HG03342 (cell line): ENCODE results near the gene VWF.

Experiments
- ATAC-seq: cut with Tn5 transposase; IDR thresholded peaks from one replicate; pipeline ENCODE4 v1.9.1; 2021; ENCODE audit warnings: mild to moderate bottlenecking, moderate library complexity; ENCODE audit not compliant: unreplicated experiment

VWF gene

DNA sequence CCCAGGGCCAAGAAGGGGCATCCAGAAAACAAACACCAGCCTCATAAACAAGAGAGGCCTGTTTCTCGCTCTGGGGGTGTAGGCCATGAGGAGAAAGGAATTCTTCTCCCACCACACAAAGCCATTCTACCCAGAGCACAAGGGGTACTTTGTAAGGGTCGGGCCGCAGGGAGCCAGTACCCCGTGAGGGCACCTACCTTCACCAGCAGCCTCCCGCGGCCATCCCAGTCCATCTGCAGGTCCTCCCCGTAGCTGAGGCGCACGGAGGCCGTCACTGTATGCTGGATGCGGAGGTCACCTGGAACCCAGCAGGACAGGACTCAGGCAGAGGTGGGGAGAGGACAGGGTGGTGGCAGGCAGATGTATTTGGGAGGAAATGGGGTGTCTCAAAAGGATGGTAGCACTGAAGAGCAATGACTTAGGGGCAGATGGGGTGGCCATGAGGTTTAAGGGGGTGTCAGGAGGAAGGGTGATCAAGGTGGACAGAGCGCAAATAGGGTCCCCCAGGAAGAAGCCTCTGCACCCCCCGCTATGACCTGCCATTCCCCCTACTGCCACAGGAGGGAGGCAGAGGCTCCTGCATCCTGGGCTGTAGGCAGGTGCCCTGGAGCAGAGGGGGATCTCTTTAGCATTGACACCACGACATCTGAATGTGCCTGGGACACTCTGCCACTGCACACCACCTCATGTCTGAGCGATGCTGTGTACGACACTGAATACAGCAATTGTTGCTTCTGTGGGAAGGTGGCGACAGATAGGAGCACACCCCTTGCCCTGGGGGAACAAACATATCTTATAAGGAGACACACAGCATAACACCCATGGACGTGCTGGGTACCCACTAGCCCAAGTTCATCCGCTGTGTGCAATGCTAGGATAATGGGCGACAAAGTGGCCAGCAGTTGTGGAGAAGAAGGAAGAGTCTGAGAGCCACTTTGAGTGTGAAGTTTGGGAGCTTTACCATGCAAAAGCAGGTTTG, 61.4 kb downstream of the VWF start:
- no peak for ATAC-seq

DNA sequence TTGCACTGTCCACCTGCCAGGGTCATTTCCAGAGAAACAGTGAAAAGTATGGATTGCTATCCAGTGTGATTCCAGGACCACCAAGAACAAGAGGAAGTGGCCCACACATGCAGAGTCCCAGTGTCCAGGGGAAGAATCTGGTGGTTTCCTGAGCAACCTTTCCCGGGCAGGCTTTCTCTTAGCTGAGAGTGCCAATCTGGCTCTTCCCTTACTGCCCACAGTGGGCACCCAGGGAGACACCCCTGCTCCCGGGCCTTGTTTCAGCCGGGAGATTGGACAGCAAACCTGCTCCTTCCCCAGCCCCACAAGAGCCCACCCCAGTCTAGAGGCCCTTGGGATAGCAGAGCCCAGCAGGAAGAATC, 62.1 kb downstream of the VWF start:
- no peak for ATAC-seq

DNA sequence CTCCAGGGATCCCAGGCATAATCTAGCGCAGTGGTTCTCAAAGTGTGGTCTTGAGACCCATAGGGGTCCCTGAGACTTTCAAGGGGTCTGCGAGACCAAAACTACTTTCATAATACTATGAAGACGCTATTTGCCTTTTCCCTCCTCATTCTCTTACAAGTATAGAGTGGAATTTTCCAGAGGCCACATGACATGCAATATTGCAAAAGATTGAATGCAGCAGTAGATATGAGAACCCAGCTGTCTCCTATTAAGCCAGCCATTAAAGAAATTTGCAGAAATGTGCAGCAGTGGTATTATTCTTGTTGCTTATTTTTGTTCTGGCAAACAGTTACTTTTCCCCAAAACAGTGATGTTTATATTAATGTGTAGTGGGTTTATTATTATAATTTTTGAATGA, 62.8 kb downstream of the VWF start:
- no peak for ATAC-seq

DNA sequence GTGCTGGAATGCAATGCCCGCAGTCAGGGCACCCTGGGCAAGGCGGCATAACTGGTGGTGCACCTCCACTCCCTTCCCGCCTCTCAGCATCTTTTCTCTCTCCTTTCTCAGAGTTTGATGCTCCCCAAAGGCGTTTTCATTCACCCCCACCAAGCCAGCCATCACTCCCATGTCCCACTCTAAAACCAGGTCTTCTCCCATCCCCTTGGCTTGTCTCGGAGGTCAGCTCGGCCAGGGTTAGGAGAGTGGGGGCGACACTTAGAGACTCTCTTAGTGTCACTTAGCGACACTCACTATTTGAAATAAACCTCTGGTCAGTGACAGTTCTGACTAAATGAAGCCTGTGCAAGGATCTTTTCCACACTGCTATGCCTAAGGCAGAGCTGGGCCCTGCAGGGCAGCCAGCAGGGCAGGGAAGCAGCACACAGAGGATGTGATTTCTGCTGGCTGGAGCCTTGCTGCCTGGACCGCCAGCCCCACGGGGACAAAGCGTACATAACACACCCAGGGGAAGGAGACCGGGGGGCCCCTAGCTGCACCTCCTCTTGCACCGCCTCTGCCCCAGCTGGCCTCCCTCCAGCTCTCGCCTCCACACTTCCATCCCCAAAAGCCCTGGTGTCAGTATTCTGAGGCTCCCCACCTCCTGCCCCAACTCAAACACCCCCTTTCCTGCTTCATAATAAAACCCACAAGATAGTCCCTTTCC, 64.5 kb downstream of the VWF start:
- ATAC-seq: no peak

DNA sequence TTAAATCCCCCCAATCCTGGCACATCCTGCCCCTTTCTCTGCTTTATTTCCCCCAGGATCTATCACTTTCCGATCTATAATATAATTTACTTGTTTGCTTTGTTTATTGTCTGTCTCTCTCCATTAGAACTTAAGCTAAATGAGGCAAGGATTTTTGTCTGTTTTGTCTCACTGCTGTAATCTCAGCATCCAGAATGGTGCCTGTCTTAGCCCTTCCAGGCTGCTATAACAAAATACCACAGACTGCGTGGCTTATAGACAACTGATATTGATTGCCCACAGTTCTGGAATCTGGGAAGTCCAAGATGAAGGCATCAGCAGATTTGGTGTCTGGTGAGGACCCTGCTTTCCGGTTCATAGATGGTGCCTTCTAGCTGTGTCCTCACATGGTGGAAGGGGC, 65.2 kb downstream of the VWF start:
- no peak for ATAC-seq

DNA sequence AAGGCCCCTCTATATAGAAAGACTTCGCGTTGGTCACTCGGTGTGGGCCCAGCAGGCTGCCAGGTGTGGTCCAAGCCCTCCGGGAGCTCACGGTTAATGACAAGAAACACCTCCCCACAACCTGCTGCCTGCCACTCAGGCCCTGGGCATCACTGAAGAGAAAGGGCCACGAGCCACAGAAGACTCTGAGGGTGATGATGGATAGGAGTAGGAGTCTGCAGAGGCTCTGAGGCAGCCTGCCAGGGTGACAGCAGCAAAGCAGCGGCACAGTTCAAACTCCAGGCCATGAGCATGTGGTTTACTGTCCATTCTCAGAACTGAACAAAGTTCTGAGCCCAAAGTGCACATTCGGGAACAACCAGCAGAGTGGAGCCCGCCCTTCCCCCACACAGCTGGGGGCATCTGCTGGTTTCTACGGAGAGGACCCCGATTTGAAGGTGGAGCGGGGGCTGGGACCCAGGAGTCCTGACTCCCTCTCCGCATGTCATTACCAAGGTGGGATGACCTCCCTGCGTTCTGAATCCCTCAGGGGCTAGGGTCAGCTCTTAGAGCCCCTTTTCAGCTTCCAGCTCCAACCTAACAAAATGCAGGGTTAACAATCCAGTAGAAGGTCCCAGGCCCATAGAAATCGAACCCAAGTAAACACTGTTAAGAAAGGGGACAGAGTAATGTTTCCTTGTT, 65.8 kb downstream of the VWF start:
- no peak for ATAC-seq

DNA sequence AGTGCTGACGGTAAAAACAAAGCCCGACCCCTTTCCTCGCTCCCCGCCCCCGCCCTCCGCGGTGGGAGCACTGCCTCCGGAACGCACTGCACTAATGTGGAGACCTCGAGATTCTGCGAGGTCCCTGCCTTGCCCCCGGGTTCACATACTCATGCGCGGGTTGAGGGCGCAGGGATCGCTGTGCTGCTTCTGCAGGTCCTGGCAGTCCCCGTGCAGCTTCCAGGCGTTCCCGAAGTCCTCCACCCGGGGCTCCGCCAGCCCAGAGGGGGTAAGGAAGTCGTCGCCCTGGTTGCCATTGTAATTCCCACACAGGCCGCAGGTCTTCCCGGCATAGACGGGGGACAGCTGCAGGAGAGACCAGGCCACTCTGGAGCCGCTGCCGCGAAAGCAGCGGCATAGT, 66.8 kb downstream of the VWF start:
- no peak for ATAC-seq

DNA sequence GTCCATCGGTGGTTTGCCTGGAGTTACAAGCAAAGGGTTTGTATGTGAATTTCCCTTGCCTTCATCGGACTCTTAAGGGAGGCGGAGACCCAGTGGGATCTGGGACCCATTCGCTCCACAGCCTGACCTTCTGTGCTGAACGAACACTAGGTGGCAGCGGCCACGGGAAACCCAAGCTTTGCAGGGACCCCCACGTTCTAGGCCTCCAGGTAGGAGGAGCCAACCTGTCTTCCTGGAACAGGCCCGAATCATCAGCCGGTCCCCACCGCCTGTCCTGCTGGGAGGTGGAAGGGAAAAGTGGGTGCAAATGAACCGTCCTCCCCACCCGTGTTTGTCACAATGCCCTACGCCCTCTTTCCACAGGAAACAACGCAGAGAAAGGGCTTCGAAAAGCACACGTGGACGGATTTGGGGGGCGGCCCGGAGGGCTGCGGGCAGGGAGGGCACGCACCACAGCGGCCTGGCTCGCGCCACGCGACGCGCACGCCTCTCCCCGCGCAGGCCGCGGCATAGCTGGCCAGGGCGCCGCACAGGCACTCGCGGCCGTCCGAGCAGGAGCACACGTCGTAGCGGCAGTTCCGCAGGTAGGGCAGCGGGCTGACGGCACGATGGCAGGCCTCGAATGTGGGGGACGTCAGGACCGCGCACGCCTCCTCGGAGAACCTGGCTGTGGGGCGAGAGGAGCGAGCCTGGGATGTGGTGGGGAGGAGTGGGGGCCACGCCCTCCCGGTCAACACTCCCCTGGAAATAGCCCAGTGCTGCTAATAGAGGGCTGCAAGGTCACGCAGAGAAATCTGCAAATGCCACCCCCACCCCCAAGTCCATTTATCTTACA, 67.8 kb downstream of the VWF start:
- ATAC-seq: no peak

DNA sequence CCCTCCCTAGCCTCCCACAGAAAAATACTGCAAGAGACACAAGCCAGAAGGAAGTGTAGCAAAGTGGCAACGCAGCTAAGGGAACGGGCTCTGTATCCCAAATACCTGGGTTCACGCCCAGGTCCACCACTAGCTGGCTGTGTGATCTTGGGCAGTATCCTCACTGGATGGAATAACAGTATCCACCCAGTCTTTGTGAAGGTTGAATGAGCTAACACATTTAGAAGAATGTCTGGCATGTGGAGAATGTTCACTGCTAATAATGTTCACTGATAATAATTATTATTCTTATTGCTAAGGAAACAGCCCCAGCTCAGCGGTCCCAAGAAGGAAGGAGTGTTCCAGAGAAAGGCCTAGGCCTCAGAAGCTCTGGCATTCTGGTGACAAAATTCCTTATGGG, 70.9 kb downstream of the VWF start:
- no peak for ATAC-seq

DNA sequence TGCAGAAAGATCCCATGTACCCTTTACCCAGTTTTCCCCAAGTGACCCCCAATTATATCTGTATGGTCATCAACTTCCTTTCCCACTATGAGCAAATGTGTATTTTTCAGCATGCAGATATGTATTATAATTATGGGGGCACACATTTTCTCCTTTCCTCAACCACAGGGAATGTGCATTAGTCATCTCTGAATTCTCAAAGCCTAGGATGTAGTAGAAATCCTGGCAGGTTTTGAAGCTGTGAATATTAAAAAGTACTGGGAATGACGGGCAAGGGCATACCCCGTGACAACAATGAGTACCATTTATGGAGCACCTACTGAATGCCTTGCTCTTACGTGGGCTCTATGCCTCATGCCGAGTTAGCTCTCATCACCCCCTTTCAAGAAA, 71.5 kb downstream of the VWF start:
- no peak for ATAC-seq

DNA sequence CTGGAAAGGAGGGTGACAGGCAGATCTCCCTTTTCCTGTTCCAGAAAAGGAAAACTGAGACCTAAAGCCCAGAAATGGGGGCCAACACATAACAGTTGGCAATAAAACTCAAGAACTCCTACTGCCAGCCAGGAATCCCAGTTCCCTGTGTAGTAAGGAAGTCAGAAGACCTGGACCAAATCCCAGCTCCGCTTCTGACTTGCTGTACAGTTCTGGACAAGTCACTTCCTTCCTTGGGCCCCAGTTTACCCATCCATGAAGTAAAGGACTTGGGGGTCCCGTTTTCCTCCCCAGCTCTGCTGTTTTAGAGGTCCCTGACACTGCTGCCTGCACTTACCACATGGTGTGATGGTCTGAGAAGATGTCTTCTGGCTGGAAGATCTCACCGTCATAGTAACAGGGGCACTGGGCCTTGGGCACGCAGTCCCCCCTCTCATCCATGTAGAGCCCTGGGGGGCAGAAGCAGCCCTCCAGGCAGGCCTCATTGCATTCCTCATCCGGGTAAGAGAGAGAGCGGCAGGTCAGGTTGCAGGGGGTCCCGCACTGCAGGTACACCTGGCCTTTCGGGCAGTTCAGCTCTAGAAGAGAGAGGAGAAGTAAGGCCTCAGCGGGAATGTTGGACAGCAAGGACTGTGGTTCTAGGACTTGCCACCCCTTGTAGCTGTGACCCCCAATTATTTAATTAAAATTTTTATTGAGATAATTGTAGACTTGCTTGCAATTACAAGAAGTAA, 72.1 kb downstream of the VWF start:
- no peak for ATAC-seq

DNA sequence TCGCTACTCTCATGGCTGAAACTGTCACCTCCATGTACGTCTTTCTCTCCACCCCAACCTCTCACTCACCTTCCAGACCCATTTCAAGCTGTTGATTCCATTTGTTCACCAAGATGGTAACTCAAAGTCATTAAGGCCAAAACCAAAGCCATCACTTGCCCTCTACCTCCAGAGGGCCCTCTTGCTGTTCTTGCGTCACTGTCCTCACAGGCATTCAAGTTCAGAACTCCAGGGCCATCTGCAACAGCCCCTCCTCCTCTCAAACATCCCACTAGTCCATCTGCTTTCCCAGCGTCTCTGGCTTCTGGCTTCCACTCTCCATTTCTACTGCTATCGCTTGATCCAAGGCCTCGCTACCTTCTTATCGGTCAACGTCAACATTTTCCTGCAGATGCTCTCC, 74.5 kb downstream of the VWF start:
- ATAC-seq: no peak

DNA sequence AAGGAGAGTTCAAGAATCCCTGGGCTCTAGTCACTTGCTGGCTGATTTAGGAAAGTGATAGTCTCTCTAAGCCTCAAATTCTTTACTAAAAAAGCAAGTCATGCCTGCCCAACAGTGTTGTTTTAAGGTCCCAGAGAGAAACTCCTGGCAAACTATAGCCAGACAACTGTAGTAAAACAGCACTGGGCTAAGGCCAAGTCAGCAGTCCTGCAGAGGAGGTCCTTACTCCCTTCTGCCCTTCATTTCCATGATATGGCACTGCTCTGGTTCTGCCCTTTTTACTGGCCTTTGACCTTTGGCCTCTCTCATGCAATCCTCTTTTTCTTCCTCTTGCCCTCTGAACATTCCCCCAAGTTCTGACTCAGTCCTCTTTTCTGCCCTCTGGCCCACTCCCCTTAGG, 74.9 kb downstream of the VWF start:
- no peak for ATAC-seq

DNA sequence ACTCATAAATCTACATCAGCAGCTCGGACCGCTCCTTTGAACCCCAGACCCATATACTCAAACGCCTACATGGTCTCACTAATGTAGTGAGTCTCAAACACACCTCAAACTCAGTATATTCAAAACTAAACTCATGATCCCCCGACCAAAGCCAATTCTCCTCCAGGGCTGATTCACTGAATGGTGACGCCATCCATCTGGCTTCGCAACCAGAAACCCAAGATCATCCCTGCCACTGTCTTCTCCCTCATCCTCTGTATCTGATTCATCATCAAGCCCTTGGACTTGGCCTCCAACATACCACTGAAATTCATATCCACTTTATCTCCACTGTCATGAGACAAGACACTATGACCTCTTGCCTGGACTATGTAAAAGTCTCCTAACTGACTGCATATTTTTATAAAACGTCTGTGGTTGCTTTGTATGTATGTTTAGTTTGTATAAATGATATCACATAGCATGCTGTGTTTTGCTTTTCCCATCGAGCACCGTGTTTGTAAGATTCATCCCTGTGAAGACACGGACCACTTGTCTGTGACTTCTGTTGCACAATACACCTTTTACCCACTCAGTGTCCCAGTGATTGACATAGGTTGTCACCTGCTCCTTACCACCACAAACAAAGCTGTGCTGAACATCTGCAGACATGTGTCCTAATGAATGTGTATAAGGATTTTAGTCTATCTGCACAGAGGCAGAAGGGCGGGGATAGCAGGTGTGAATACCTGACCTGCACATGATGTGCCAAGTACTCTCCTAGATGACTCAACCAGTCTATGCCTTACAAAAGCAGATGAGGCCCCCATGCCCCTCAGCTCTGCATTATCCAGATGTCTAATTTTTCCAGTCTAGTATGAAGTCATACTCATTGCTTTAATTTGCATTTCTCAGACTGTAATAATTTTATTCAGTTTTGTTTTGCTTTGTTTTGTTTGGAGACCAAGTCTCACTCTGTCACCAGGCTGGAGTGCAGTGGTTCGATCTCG, 76.9 kb downstream of the VWF start:
- no peak for ATAC-seq

DNA sequence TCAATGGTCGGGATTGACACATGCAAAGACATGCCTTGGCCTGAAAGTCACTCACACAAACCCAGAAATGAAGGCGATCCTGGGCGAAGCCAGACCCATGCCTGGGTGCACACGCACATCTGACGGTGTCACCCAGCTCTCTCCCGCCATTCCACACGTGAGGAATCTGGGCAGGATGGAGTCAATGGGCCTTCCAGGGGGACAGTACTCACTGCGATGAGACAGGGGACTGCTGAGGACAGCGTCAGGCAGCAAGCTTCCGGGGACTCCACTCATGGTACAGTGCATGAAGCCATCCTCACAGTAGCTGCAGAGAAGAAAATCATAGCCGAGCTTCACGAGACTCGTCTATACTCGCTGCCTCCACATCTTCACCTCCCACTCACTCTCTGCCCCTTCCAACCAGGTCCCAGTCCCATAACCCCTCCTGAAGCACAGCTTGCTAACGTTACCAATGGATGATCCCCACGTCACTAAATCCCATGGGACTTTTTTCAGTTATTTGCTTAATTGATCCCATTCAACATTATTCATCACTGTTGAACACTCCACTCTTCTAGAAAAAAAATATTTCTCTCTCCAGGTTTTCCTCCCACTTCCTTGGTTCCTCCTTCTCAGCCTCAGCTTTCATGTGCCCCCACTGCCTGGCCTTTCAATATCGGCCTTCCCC, 77.8 kb downstream of the VWF start:
- ATAC-seq: no peak

DNA sequence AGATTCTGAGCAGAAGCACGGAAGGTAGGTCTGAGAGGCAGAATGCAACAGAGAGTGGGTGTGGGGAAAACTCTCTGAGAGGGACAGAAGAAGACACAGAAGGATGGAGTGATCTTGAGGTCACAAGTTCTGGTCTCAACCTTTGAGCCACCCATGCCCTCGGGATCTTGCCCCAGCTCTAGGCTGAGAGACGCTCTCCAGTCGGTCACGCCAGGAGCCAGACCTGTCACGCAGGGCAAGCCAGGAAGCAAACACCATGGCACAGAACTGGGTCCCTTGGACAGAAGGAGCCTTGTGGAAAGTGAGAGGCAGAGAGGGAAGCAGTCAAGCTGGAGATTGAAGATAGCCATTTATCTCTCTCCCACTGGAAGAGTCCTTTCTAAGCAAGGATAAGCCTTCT, 79.0 kb downstream of the VWF start:
- no peak for ATAC-seq

DNA sequence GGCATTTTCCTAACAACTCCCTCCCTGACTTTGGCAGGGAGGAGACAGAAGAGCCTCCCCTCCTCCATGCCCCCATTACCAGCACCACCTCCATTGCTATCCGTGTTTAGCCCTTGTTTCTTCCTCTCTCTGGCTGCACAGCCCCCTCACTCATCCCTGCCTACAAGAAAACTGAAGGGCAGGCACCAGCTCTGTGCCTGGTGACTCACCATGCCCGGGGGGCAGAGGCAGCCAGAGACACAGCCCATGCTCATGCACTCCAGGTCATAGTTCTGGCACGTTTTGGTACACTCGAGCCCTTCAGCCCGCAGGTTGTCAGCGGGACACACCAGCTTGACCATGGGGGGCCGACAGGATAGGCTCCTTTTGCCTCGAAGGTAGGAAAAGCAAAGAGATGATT, 80.4 kb downstream of the VWF start:
- no peak for ATAC-seq

DNA sequence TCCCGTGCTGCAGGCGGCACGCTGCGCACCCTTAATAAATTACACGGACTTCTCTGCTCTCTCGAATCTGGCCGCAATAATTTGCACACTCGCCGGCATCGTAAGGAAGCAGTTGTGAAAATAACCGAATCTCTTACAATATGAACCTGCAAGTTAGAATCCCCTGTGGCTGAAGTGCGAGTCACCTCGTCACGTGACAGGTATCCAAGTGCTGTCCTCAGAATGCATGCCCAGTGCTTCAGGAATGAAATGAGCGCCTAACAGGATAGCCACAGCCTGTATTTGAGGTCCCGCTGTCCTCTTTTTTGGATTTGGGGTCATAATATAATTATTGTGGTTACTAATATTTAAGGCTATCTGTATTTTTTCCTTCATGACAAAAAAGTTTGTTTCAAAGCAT, 82.0 kb downstream of the VWF start:
- no peak for ATAC-seq

DNA sequence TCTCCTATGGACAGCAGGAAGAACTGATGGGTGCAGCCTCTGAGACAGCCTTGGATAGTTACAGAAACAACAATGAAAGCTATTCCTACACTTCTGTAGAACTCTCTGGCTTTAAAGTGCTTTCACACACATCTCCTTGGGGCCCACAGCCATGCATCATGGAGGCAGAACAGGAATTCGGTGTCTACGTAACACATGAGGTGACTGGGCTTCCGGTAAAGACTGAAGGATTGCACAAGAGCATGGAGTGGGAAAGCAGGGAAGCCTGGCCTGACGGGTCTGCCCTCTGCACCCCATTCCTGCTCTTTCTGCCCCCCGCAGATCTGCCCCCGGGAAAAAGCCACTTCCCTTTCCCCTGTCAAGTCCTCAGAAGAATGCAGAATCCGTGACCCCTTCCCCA, 82.6 kb downstream of the VWF start:
- ATAC-seq: no peak
